ENCODE data around the gene RNU2-1. TPM values are rescaled to one million over a fixed set of nuclear protein-coding genes. Genes with fewer than 3 reads are reported as not detected.
"Not testable (repeated sequence)": the region's sequence is repeated elsewhere in the genome, so short reads cannot be mapped to it uniquely, and the experiment has no call there.

Gene RNU2-1
- total and polyA plus RNA-seq, 2 of the 13 experiments (the other 11 are each of a cell fraction or from before 2014, with no cell fraction given): not detected

GRCh38 chr17:43232021-43232699 is 1.6 kb downstream of the RNU2-1 start (continued):
- TF ChIP-seq, protein P1, sequence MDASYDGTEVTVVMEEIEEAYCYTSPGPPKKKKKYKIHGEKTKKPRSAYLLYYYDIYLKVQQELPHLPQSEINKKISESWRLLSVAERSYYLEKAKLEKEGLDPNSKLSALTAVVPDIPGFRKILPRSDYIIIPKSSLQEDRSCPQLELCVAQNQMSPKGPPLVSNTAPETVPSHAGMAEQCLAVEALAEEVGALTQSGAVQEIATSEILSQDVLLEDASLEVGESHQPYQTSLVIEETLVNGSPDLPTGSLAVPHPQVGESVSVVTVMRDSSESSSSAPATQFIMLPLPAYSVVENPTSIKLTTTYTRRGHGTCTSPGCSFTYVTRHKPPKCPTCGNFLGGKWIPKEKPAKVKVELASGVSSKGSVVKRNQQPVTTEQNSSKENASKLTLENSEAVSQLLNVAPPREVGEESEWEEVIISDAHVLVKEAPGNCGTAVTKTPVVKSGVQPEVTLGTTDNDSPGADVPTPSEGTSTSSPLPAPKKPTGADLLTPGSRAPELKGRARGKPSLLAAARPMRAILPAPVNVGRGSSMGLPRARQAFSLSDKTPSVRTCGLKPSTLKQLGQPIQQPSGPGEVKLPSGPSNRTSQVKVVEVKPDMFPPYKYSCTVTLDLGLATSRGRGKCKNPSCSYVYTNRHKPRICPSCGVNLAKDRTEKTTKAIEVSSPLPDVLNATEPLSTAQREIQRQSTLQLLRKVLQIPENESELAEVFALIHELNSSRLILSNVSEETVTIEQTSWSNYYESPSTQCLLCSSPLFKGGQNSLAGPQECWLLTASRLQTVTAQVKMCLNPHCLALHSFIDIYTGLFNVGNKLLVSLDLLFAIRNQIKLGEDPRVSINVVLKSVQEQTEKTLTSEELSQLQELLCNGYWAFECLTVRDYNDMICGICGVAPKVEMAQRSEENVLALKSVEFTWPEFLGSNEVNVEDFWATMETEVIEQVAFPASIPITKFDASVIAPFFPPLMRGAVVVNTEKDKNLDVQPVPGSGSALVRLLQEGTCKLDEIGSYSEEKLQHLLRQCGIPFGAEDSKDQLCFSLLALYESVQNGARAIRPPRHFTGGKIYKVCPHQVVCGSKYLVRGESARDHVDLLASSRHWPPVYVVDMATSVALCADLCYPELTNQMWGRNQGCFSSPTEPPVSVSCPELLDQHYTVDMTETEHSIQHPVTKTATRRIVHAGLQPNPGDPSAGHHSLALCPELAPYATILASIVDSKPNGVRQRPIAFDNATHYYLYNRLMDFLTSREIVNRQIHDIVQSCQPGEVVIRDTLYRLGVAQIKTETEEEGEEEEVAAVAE (CRISPR knock-in tag; IDR thresholded peaks at IDR 0.05; ENCODE audit: borderline replicate concordance): 0 out of 2 replicates have a peak, but pooled peaks have one; percentile 62
- TF ChIP-seq ISX (CRISPR knock-in tag; conservative IDR thresholded peaks at IDR 0.05) (0 out of 2 replicates have a peak, but pooled peaks have one; percentile 53), ZNF766 (CRISPR knock-in tag; IDR thresholded peaks at IDR 0.05; ENCODE audit: borderline replicate concordance) (peak; percentile 55; the same call in 1 of the 2 replicates), HCFC1 (IDR thresholded peaks at IDR 0.05; ENCODE audit: low read depth, low read length) (0 out of 2 replicates have a peak, but pooled peaks have one; percentile 14), ZFP90 (CRISPR knock-in tag; IDR thresholded peaks at IDR 0.05; ENCODE audit: borderline replicate concordance) (peak; percentile 62; the same call in 1 of the 2 replicates), SP1 (CRISPR knock-in tag; IDR thresholded peaks at IDR 0.05) (peak; percentile 53), SAP130 (CRISPR knock-in tag; IDR thresholded peaks at IDR 0.05; ENCODE audit: low read depth) (peak; percentile 35; the same call in 1 of the 2 replicates), THAP11 (CRISPR knock-in tag; IDR thresholded peaks at IDR 0.05) (0 out of 2 replicates have a peak, but pooled peaks have one; percentile 51), NFKBIZ (CRISPR knock-in tag; IDR thresholded peaks at IDR 0.05) (peak; percentile 88; the same call in 1 of the 2 replicates), PHF8 (CRISPR knock-in tag; IDR thresholded peaks at IDR 0.05) (peak; percentile 40; the same call in 1 of the 2 replicates), RCOR2 (CRISPR knock-in tag; IDR thresholded peaks at IDR 0.05) (peak; percentile 49; the same call in 1 of the 2 replicates), ZNF263 (CRISPR knock-in tag; IDR thresholded peaks at IDR 0.05) (peak; percentile 48; the same call in 1 of the 2 replicates), ATAD3A (CRISPR knock-in tag; IDR thresholded peaks at IDR 0.05) (peak; percentile 95; the same call in 1 of the 2 replicates), SMAD3 (CRISPR knock-in tag; IDR thresholded peaks at IDR 0.05) (0 out of 2 replicates have a peak, but pooled peaks have one; percentile 55), GPN1 (CRISPR knock-in tag; IDR thresholded peaks at IDR 0.05; ENCODE audit: borderline replicate concordance) (0 out of 2 replicates have a peak, but pooled peaks have one; percentile 20), ZNF768 (CRISPR knock-in tag; IDR thresholded peaks at IDR 0.05) (peak; percentile 77; the same call in 1 of the 2 replicates), MYNN (CRISPR knock-in tag; IDR thresholded peaks at IDR 0.05; ENCODE audit: low read depth) (peak; percentile 89), ETV5 (CRISPR knock-in tag; IDR thresholded peaks at IDR 0.05; ENCODE audit: borderline replicate concordance) (peak; percentile 27; the same call in 1 of the 2 replicates), HOXA3 (CRISPR knock-in tag; IDR thresholded peaks at IDR 0.05) (peak; percentile 74)
- TF ChIP-seq, protein P2, sequence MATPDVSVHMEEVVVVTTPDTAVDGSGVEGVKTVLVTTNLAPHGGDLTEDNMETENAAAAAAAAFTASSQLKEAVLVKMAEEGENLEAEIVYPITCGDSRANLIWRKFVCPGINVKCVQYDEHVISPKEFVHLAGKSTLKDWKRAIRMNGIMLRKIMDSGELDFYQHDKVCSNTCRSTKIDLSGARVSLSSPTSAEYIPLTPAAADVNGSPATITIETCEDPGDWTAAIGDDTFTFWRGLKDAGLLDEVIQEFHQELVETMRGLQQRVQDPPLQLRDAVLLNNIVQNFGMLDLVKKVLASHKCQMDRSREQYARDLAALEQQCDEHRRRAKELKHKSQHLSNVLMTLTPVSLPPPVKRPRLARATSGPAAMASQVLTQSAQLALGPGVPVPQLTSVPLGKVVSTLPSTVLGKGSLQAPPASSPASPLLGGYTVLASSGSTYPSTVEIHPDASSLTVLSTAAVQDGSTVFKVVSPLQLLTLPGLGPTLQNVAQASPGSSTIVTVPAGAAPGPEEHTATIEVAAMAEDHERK (CRISPR knock-in tag; IDR thresholded peaks at IDR 0.05; ENCODE audit: low read depth): peak; percentile 58
- not testable (repeated sequence) for TF ChIP-seq SP1 (IDR thresholded peaks at IDR 0.05)
- TF ChIP-seq, protein P3, sequence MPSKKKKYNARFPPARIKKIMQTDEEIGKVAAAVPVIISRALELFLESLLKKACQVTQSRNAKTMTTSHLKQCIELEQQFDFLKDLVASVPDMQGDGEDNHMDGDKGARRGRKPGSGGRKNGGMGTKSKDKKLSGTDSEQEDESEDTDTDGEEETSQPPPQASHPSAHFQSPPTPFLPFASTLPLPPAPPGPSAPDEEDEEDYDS (CRISPR knock-in tag; IDR thresholded peaks at IDR 0.05): 0 out of 2 replicates have a peak, but pooled peaks have one; percentile 52
- TF ChIP-seq, protein P4, sequence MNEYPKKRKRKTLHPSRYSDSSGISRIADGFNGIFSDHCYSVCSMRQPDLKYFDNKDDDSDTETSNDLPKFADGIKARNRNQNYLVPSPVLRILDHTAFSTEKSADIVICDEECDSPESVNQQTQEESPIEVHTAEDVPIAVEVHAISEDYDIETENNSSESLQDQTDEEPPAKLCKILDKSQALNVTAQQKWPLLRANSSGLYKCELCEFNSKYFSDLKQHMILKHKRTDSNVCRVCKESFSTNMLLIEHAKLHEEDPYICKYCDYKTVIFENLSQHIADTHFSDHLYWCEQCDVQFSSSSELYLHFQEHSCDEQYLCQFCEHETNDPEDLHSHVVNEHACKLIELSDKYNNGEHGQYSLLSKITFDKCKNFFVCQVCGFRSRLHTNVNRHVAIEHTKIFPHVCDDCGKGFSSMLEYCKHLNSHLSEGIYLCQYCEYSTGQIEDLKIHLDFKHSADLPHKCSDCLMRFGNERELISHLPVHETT (CRISPR knock-in tag; conservative IDR thresholded peaks at IDR 0.05): peak; percentile 73; the same call in 1 of the 2 replicates
